H9 (cell line): ENCODE measurements around the gene ZNF621. TPM values are rescaled to one million over a fixed set of nuclear protein-coding genes. Genes with fewer than 3 reads are reported as not detected.

Experiments
- DNase-seq: peaks from one replicate; pipeline ENCODE4 v3.0.0-alpha.2; 2017
- H2AFZ ChIP-seq: one replicate; pipeline ENCODE4 v1.6.1; 2013; ENCODE audit warnings: mild to moderate bottlenecking, low read length, control low read depth, moderate library complexity
- H2AK5ac ChIP-seq: 2 replicates; pipeline ENCODE4 v1.6.1; 2013; ENCODE audit warnings: low read length, control low read depth, mixed read lengths; ENCODE audit not compliant: insufficient read length
- H2BK120ac ChIP-seq: one replicate; pipeline ENCODE4 v1.6.1; 2013; ENCODE audit warnings: low read depth, mild to moderate bottlenecking, low read length, control low read depth, inconsistent platforms; ENCODE audit not compliant: poor library complexity, severe bottlenecking
- H2BK12ac ChIP-seq: 2 replicates; pipeline ENCODE4 v1.6.1; 2013; ENCODE audit warnings: low read length, control low read depth, mixed read lengths, low read depth; ENCODE audit not compliant: insufficient read length
- H2BK15ac ChIP-seq: 2 replicates; pipeline ENCODE4 v1.6.1; 2013; ENCODE audit warnings: low read depth, low read length, control low read depth
- H2BK20ac ChIP-seq: one replicate; pipeline ENCODE4 v1.6.1; 2013; ENCODE audit warnings: low read depth, mild to moderate bottlenecking, low read length, control low read depth, inconsistent platforms; ENCODE audit not compliant: poor library complexity, severe bottlenecking
- H2BK5ac ChIP-seq: 2 replicates; pipeline ENCODE4 v1.6.1; 2013; ENCODE audit warnings: low read length, control low read depth, mixed read lengths; ENCODE audit not compliant: insufficient read length
- H3K14ac ChIP-seq: 2 replicates; pipeline ENCODE4 v1.6.1; 2013; ENCODE audit warnings: low read length, control low read depth; ENCODE audit not compliant: insufficient read depth
- H3K18ac ChIP-seq: 2 replicates; pipeline ENCODE4 v1.6.1; 2013; ENCODE audit warnings: low read depth, mild to moderate bottlenecking, mixed read lengths, low read length, control low read depth; ENCODE audit not compliant: insufficient read length
- H3K23ac ChIP-seq: 2 replicates; pipeline ENCODE4 v1.6.1; 2013; ENCODE audit warnings: low read length, control low read depth, mixed read lengths, low read depth; ENCODE audit not compliant: insufficient read length
- H3K23me2 ChIP-seq: 2 replicates; pipeline ENCODE4 v1.6.1; 2013; ENCODE audit warnings: low read depth, mild to moderate bottlenecking, mixed read lengths, low read length, control low read depth; ENCODE audit not compliant: insufficient read length, poor library complexity, severe bottlenecking
- H3K27ac ChIP-seq: 2 replicates; pipeline ENCODE4 v1.5.1; 2013; ENCODE audit warnings: low read length, control low read depth, mixed read lengths, low read depth; ENCODE audit not compliant: insufficient read length
- H3K27me3 ChIP-seq: 2 replicates; pipeline ENCODE4 v1.6.1; 2013; ENCODE audit warnings: low read length, control low read depth, inconsistent platforms; ENCODE audit not compliant: insufficient read depth
- H3K4ac ChIP-seq: 2 replicates; pipeline ENCODE4 v1.6.1; 2013; ENCODE audit warnings: low read depth, mild to moderate bottlenecking, control low read depth, inconsistent platforms, low read length, moderate library complexity
- H3K4me1 ChIP-seq: 2 replicates; pipeline ENCODE4 v1.6.1; 2013; ENCODE audit warnings: low read length, control low read depth, inconsistent platforms; ENCODE audit not compliant: insufficient read depth
- H3K4me2 ChIP-seq: 2 replicates; pipeline ENCODE4 v1.6.1; 2013; ENCODE audit warnings: low read length, control low read depth, mixed read lengths; ENCODE audit not compliant: insufficient read length, insufficient read depth
- H3K56ac ChIP-seq: 2 replicates; pipeline ENCODE4 v1.6.1; 2013; ENCODE audit warnings: low read depth, mild to moderate bottlenecking, mixed read lengths, low read length, control low read depth; ENCODE audit not compliant: insufficient read length
- H3K79me1 ChIP-seq: 2 replicates; pipeline ENCODE4 v1.6.1; 2013; ENCODE audit warnings: low read depth, mild to moderate bottlenecking, moderate library complexity, low read length, control low read depth, inconsistent platforms; ENCODE audit not compliant: insufficient read depth, poor library complexity, severe bottlenecking
- H3K79me2 ChIP-seq: 2 replicates; pipeline ENCODE4 v1.6.1; 2013; ENCODE audit warnings: low read length, control low read depth, inconsistent platforms; ENCODE audit not compliant: insufficient read depth
- H3K9ac ChIP-seq: 2 replicates; pipeline ENCODE4 v1.6.1; 2013; ENCODE audit warnings: low read length, control low read depth, mixed read lengths; ENCODE audit not compliant: insufficient read length; ENCODE audit errors: extremely low read depth
- H3K9me3 ChIP-seq: one replicate; pipeline ENCODE4 v1.6.1; 2013; ENCODE audit warnings: low read depth, low read length, inconsistent platforms; ENCODE audit not compliant: control insufficient read depth
- H3T11ph ChIP-seq: one replicate; pipeline ENCODE4 v1.6.1; 2013; ENCODE audit warnings: mild to moderate bottlenecking, low read length, control low read depth, inconsistent platforms
- H4K20me1 ChIP-seq: one replicate; pipeline ENCODE4 v1.6.1; 2013; ENCODE audit not compliant: control insufficient read depth, insufficient read length, insufficient read depth
- H4K5ac ChIP-seq: 2 replicates; pipeline ENCODE4 v1.6.1; 2013; ENCODE audit warnings: low read depth, mild to moderate bottlenecking, mixed read lengths, low read length, control low read depth; ENCODE audit not compliant: insufficient read length
- H4K8ac ChIP-seq: replicated peaks from 2 replicates; pipeline ENCODE4 v1.6.1; 2013; ENCODE audit warnings: low read length, control low read depth, mixed read lengths, low read depth; ENCODE audit not compliant: insufficient read length
- H4K91ac ChIP-seq: 2 replicates; pipeline ENCODE4 v1.6.1; 2013; ENCODE audit warnings: low read depth, mild to moderate bottlenecking, moderate library complexity, mixed read lengths, low read length, control low read depth; ENCODE audit not compliant: insufficient read length
- H3K27ac Mint-ChIP-seq, 3 experiments: 2 replicates in 2 of 3; 3 replicates in 1 of 3; pipeline ENCODE4 v1.8.0; 2020 to 2021; ENCODE audit warnings: mixed read lengths in 3 of 3, mild to moderate bottlenecking in 1 of 3, moderate library complexity in 1 of 3
- H3K27me3 Mint-ChIP-seq: 2 replicates; pipeline ENCODE4 v1.8.0; 2021; ENCODE audit warnings: low read depth, mild to moderate bottlenecking, moderate library complexity, mixed read lengths
- H3K36me3 Mint-ChIP-seq, 3 experiments: 2 replicates in 2 of 3; 3 replicates in 1 of 3; pipeline ENCODE4 v1.8.0; 2020 to 2021; ENCODE audit warnings: low read depth in 3 of 3, mixed read lengths in 3 of 3; ENCODE audit not compliant: insufficient read depth in 1 of 3
- H3K4me1 Mint-ChIP-seq, 2 experiments: 2 replicates each; pipeline ENCODE4 v1.8.0; 2020; ENCODE audit warnings: mixed read lengths in 2 of 2
- H3K4me3 Mint-ChIP-seq, 2 experiments: 2 replicates in 1 of 2; 3 replicates in 1 of 2; pipeline ENCODE4 v1.8.0; 2020 to 2021; ENCODE audit warnings: mild to moderate bottlenecking in 2 of 2, mixed read lengths in 2 of 2, moderate library complexity in 1 of 2
- H3K9me3 Mint-ChIP-seq, 2 experiments: 2 replicates in 1 of 2; 3 replicates in 1 of 2; pipeline ENCODE4 v1.8.0; 2020; ENCODE audit warnings: mild to moderate bottlenecking in 2 of 2, mixed read lengths in 2 of 2, moderate library complexity in 1 of 2
- WGBS: extraction: QIAGEN DNeasy Blood & Tissue Kit; methylation state at CpG from one replicate; pipeline ENCODE4 v1.1.7; 2013; ENCODE audit warnings: missing lambda C conversion rate, low lambda C conversion rate, mixed read lengths; ENCODE audit not compliant: insufficient read length; ENCODE audit errors: extremely low coverage; 5-methylcytosine and 5-hydroxymethylcytosine counted together
- total RNA-seq: library from RNA; stranded (reverse); gene quantifications from 2 replicates; pipeline ENCODE4 v1.2.1, GENCODE V29; 2021
- TF ChIP-seq, protein P1 (sequence below): fragments of 200-600 bp; sonication (generic); conservative IDR thresholded peaks from 3 replicates; pipeline ENCODE4 v1.8.0; 2021; ENCODE audit warnings: antibody characterized with exemption, mild to moderate bottlenecking

ZNF621 gene
- total RNA-seq, 1 experiment from 2014 or later: 23.8 TPM

DNA sequence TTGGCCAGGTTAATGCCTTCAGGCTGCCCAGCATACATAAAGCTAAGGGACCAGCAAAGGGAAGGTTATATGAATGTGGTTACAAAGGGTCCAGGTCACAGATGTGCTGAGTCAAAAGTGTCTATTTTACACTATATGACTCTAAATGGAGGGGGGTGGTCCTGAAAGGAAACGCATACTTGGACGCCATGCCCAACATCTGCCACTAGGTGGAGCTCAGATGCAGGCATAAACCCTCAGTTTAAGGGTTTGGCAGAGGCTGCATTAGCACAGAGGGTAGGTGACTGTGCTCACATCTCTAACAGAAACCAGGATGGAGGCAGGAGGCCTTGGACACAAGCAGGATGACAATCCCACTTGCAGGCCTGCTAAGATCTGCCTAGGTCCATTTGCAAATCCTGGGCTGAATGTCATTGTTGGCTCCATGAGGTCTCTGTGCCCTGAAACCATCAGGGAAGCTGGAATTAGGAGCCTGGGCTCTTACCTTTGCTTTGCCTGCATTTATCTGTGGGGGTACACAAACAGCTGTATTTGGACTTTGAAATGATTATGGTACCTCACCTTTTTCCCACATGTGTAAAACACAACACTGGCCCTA lies 55.8 kb downstream of the ZNF621 start:
- H3K27me3 ChIP-seq: no peaks in the 10 kb centered on the region
- H3K18ac ChIP-seq: no peak overlapping the region
- WGBS: no CpG with 5 or more reads among the region's 2 CpGs
- no peak overlapping the region for H2BK20ac ChIP-seq
- no peak overlapping the region for H3K9ac ChIP-seq
- no peak overlapping the region for H3K23ac ChIP-seq
- no peak overlapping the region for H2BK120ac ChIP-seq
- no peak overlapping the region for H2AK5ac ChIP-seq
- no peak overlapping the region for H2BK5ac ChIP-seq
- H3K4me1 ChIP-seq: peaks cover 2% of the 10 kb centered on the region; the same call in 1 of the 2 replicates
- no peak overlapping the region for H3K27ac ChIP-seq
- no peak overlapping the region for H3K4me3 Mint-ChIP-seq
- H2BK12ac ChIP-seq: no peak overlapping the region
- H3K36me3 Mint-ChIP-seq: no peaks in the 10 kb centered on the region
- H4K20me1 ChIP-seq: no peaks in the 10 kb centered on the region
- H4K5ac ChIP-seq: no peak overlapping the region
- no peaks in the 10 kb centered on the region for H3K23me2 ChIP-seq
- no peak overlapping the region for H2AFZ ChIP-seq
- H3K4me1 Mint-ChIP-seq: peaks cover 25 to 27% of the 10 kb centered on the region in 2 experiments
- H2BK15ac ChIP-seq: no peak overlapping the region
- H3K56ac ChIP-seq: no peak overlapping the region
- no peaks in the 10 kb centered on the region; a peak in 1 of 5 replicates for H3K9me3 Mint-ChIP-seq
- no peak overlapping the region for H4K8ac ChIP-seq
- H3K14ac ChIP-seq: no peak overlapping the region
- H3K9me3 ChIP-seq: no peaks in the 10 kb centered on the region
- no peaks in the 10 kb centered on the region for H3K79me1 ChIP-seq
- no peak overlapping the region for H3K4ac ChIP-seq
- no peak overlapping the region for H4K91ac ChIP-seq
- peak; percentile 76 for DNase-seq
- TF ChIP-seq, protein P1, sequence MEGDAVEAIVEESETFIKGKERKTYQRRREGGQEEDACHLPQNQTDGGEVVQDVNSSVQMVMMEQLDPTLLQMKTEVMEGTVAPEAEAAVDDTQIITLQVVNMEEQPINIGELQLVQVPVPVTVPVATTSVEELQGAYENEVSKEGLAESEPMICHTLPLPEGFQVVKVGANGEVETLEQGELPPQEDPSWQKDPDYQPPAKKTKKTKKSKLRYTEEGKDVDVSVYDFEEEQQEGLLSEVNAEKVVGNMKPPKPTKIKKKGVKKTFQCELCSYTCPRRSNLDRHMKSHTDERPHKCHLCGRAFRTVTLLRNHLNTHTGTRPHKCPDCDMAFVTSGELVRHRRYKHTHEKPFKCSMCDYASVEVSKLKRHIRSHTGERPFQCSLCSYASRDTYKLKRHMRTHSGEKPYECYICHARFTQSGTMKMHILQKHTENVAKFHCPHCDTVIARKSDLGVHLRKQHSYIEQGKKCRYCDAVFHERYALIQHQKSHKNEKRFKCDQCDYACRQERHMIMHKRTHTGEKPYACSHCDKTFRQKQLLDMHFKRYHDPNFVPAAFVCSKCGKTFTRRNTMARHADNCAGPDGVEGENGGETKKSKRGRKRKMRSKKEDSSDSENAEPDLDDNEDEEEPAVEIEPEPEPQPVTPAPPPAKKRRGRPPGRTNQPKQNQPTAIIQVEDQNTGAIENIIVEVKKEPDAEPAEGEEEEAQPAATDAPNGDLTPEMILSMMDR: peak; percentile 97
- no peaks in the 10 kb centered on the region for H3K27me3 Mint-ChIP-seq
- H3K79me2 ChIP-seq: no peaks in the 10 kb centered on the region
- H3K4me2 ChIP-seq: no peak overlapping the region
- no peak overlapping the region for H3T11ph ChIP-seq
- no peak overlapping the region for H3K27ac Mint-ChIP-seq
